ENCODE results near the gene PCLAF. TPM values are rescaled to one million over a fixed set of nuclear protein-coding genes. Genes with fewer than 3 reads are reported as not detected.

PCLAF gene
- polyA plus RNA-seq, 1 donor (not counting 4 experiments of a cell fraction or from before 2014, with no cell fraction given): 55.0 TPM

- FAIRE-seq (no peak), DNase-seq (ENCODE audit: low read depth, low spot score) (no peak)
- Histone ChIP-seq H3K4me2 (ENCODE audit: control insufficient read depth, extremely low read depth, insufficient read depth, low read depth, low read length) (no peak overlapping the region), H3K36me3 (ENCODE audit: control insufficient read depth in 2 of 2, extremely low read depth in 1 of 2, insufficient read depth in 2 of 2, low read length in 2 of 2) (peaks cover 1 to 13% of the 10 kb centered on the region in 2 experiments), H3K4me3 (ENCODE audit: control insufficient read depth in 2 of 3, extremely low read depth in 1 of 3, insufficient read depth in 2 of 3, low read depth in 1 of 3, low read length in 3 of 3) (no peak overlapping the region), H3K27ac (ENCODE audit: control insufficient read depth, insufficient read depth, low read length) (no peak overlapping the region), H3K9me3 (ENCODE audit: control insufficient read depth, low read depth, low read length) (no peaks in the 10 kb centered on the region), H4K20me1 (ENCODE audit: control insufficient read depth, extremely low read depth, insufficient read depth, low read length) (peaks cover 3% of the 10 kb centered on the region), H3K9ac (ENCODE audit: control insufficient read depth, extremely low read depth, insufficient read depth, low read length) (no peak overlapping the region), H3K27me3 (ENCODE audit: control insufficient read depth, extremely low read depth, insufficient read depth, low read length) (no peaks in the 10 kb centered on the region), H3K9me1 (ENCODE audit: control insufficient read depth, extremely low read depth, insufficient read depth, low read length) (no peaks in the 10 kb centered on the region), H3K79me2 (ENCODE audit: control insufficient read depth, insufficient read depth, low read length) (peaks cover 84% of the 10 kb centered on the region), H2AFZ (ENCODE audit: control insufficient read depth, low read length) (no peak overlapping the region), H3K4me1 (ENCODE audit: control insufficient read depth, extremely low read depth, insufficient read depth, low read length) (peaks cover 6% of the 10 kb centered on the region)
- dilution Hi-C loops (cut with MboI; ENCODE audit: extremely low pct_ligation_motif_present, low sequenced_read_pairs): no loop called here
- no peak for TF ChIP-seq CTCF (optimal IDR thresholded peaks at IDR 0.05 in 1 of 3, IDR thresholded peaks at IDR 0.05 in 1 of 3, conservative IDR thresholded peaks at IDR 0.05 in 1 of 3; ENCODE audit: extremely low read depth in 1 of 3, insufficient read depth in 2 of 3, low read length in 3 of 3)
- TF ChIP-seq EZH2 (IDR thresholded peaks at IDR 0.05; ENCODE audit: low read length): no peak
These were observed 43.5 kb downstream of the PCLAF start for GRCh38 chr15:64337761-64338160.

GRCh38 chr15:64333986-64334929 lies 47.0 kb downstream of the PCLAF start:
- H3K36me3 ChIP-seq (ENCODE audit: control insufficient read depth in 2 of 2, extremely low read depth in 1 of 2, insufficient read depth in 2 of 2, low read length in 2 of 2): no peaks in the 10 kb centered on the region
- peaks cover 3% of the 10 kb centered on the region for H4K20me1 ChIP-seq (ENCODE audit: control insufficient read depth, extremely low read depth, insufficient read depth, low read length)
- peaks cover 55% of the 10 kb centered on the region for H3K79me2 ChIP-seq (ENCODE audit: control insufficient read depth, insufficient read depth, low read length)
- H3K27ac ChIP-seq (ENCODE audit: control insufficient read depth, insufficient read depth, low read length): no peak overlapping the region
- H3K4me3 ChIP-seq (ENCODE audit: control insufficient read depth in 2 of 3, extremely low read depth in 1 of 3, insufficient read depth in 2 of 3, low read depth in 1 of 3, low read length in 3 of 3): no peak overlapping the region
- TF ChIP-seq CTCF (optimal IDR thresholded peaks at IDR 0.05 in 1 of 3, IDR thresholded peaks at IDR 0.05 in 1 of 3, conservative IDR thresholded peaks at IDR 0.05 in 1 of 3; ENCODE audit: extremely low read depth in 1 of 3, insufficient read depth in 2 of 3, low read length in 3 of 3): peak in 2 of 3 experiments; percentile 21 to 28
- TF ChIP-seq EZH2 (IDR thresholded peaks at IDR 0.05; ENCODE audit: low read length): no peak
- no peak overlapping the region for H2AFZ ChIP-seq (ENCODE audit: control insufficient read depth, low read length)
- no peak for DNase-seq (ENCODE audit: low read depth, low spot score)
- no peak overlapping the region for H3K9ac ChIP-seq (ENCODE audit: control insufficient read depth, extremely low read depth, insufficient read depth, low read length)
- H3K9me1 ChIP-seq (ENCODE audit: control insufficient read depth, extremely low read depth, insufficient read depth, low read length): no peaks in the 10 kb centered on the region
- H3K27me3 ChIP-seq (ENCODE audit: control insufficient read depth, extremely low read depth, insufficient read depth, low read length): no peaks in the 10 kb centered on the region
- H3K9me3 ChIP-seq (ENCODE audit: control insufficient read depth, low read depth, low read length): no peaks in the 10 kb centered on the region
- dilution Hi-C loops (cut with MboI; ENCODE audit: extremely low pct_ligation_motif_present, low sequenced_read_pairs): no loop called here
- H3K4me2 ChIP-seq (ENCODE audit: control insufficient read depth, extremely low read depth, insufficient read depth, low read depth, low read length): no peak overlapping the region
- peaks cover 6% of the 10 kb centered on the region for H3K4me1 ChIP-seq (ENCODE audit: control insufficient read depth, extremely low read depth, insufficient read depth, low read length)
- FAIRE-seq: no peak

Data from keratinocyte (primary cell).